GM23338 (cell line): ENCODE data around the gene RALGPS1.

Experiments
- CREB1 ChIP-seq: fragments of 250-450 bp; sonication (Bioruptor Pico); IDR thresholded peaks from 2 replicates; pipeline ENCODE4 v1.5.0; 2020; ENCODE audit warnings: low read depth, mild to moderate bottlenecking, moderate library complexity
- CTCF ChIP-seq, 2 experiments: fragments of 200-600 bp in 1 of 2; sonication (generic) in 1 of 2; conservative IDR thresholded peaks; 2 replicates each; pipeline versions ENCODE4 v1.5.1 to v1.6.1; 2016 to 2017; ENCODE audit warnings: antibody characterized with exemption in 2 of 2, low read depth in 2 of 2, mild to moderate bottlenecking in 2 of 2, moderate library complexity in 1 of 2
- EZH2 ChIP-seq: fragments of 200-600 bp; sonication (generic); IDR thresholded peaks from one replicate; pipeline ENCODE4 v1.8.0; 2017; ENCODE audit warnings: antibody characterized with exemption, mild to moderate bottlenecking, low read depth; ENCODE audit not compliant: unreplicated experiment
- EZH2phosphoT487 ChIP-seq: fragments of 200-600 bp; sonication (generic); IDR thresholded peaks from one replicate; pipeline ENCODE4 v1.8.1; 2018; ENCODE audit warnings: antibody characterized with exemption; ENCODE audit not compliant: unreplicated experiment
- NANOG ChIP-seq: IDR thresholded peaks from 2 replicates; pipeline ENCODE4 v1.6.1; 2016; ENCODE audit warnings: antibody characterized with exemption, borderline replicate concordance
- POLR2AphosphoS5 ChIP-seq: IDR thresholded peaks from 2 replicates; pipeline ENCODE4 v1.6.1; 2016; ENCODE audit warnings: antibody characterized with exemption, low read depth
- REST ChIP-seq: IDR thresholded peaks from one replicate; pipeline ENCODE4 v1.6.1; 2018; ENCODE audit warnings: antibody characterized with exemption; ENCODE audit not compliant: unreplicated experiment

- TF ChIP-seq POLR2AphosphoS5 (no peak), EZH2 (no peak), REST (no peak), EZH2phosphoT487 (no peak), CTCF (conservative IDR thresholded peaks at IDR 0.05; ENCODE audit: low read depth in 2 of 2) (no peak), NANOG (no peak), CREB1 (CRISPR knock-in tag) (no peak)
Observed at GRCh38 chr9:127033061-127033460, 118.5 kb downstream of the RALGPS1 start.
